HFF-Myc (cell line): Measurements from ENCODE around the gene GNB1L.

Experiments
- DNase-seq: peaks from one replicate; pipeline ENCODE4 v3.0.0-alpha.2; 2011; ENCODE audit warnings: low read depth; ENCODE audit errors: extremely low read depth
- H3K4me3 ChIP-seq: replicated peaks from 2 replicates; pipeline ENCODE4 v1.5.1; 2011; ENCODE audit warnings: low read depth, mild to moderate bottlenecking, control low read depth, low read length
- CTCF ChIP-seq: IDR thresholded peaks from 2 replicates; pipeline ENCODE4 v1.5.1; 2012; ENCODE audit warnings: mild to moderate bottlenecking, low read depth, low read length, control low read depth; ENCODE audit errors: missing control alignments

Gene GNB1L

GRCh38 chr22:19866665-19867009 is 12.0 kb upstream of the GNB1L start:
- DNase-seq = no peak
- no peak for TF ChIP-seq CTCF
- H3K4me3 ChIP-seq = no peak overlapping the region

- no peak for DNase-seq
- no peak overlapping the region for H3K4me3 ChIP-seq
- no peak for TF ChIP-seq CTCF
These were observed 10.6 kb upstream of the GNB1L start for GRCh38 chr22:19865141-19865829.

- TF ChIP-seq CTCF = no peak
- H3K4me3 ChIP-seq = no peak overlapping the region
- no peak for DNase-seq
These were observed 9.9 kb upstream of the GNB1L start for GRCh38 chr22:19864538-19865106.

GRCh38 chr22:19863571-19863970 is 8.9 kb upstream of the GNB1L start:
- H3K4me3 ChIP-seq = no peak overlapping the region
- DNase-seq = no peak
- TF ChIP-seq CTCF = no peak

GRCh38 chr22:19862619-19863246 is 8.1 kb upstream of the GNB1L start:
- no peak for DNase-seq
- no peak for TF ChIP-seq CTCF
- no peak overlapping the region for H3K4me3 ChIP-seq

- DNase-seq = no peak
- no peak overlapping the region for H3K4me3 ChIP-seq
- no peak for TF ChIP-seq CTCF
These were observed 5.3 kb upstream of the GNB1L start for GRCh38 chr22:19859861-19860510.
